HG03354 (cell line): ENCODE results near the gene NCF2.

Experiments used
- ATAC-seq: cut with Tn5 transposase; IDR thresholded peaks from one replicate; pipeline ENCODE4 v1.9.1; 2021; ENCODE audit warnings: mild to moderate bottlenecking; ENCODE audit not compliant: unreplicated experiment, poor library complexity, severe bottlenecking

Gene NCF2

GRCh38 chr1:183514235-183514634 lies 76.0 kb downstream of the NCF2 start:
- ATAC-seq = no peak

GRCh38 chr1:183512450-183512849 lies 77.8 kb downstream of the NCF2 start:
- no peak for ATAC-seq

- no peak for ATAC-seq
Observed at GRCh38 chr1:183508694-183509093, 81.6 kb downstream of the NCF2 start.

- ATAC-seq = no peak
Observed at GRCh38 chr1:183506561-183506960, 83.7 kb downstream of the NCF2 start.
